Lung (tissue), 12 donors: ENCODE results near the gene SOS2. TPM values are rescaled to one million over a fixed set of nuclear protein-coding genes. Genes with fewer than 3 reads are reported as not detected.

ENCODE experiments used
- ATAC-seq: fragments of 200-7000 bp; cut with Tn5 transposase; one replicate; pipeline ENCODE4 v1.9.1; 2020; ENCODE audit warnings: moderate number of reproducible peaks; ENCODE audit not compliant: insufficient read depth, low FRiP score
- DNase-seq, 3 donors: peaks; one replicate each; pipeline ENCODE4 v3.0.0-alpha.2; 2013 to 2017
- H3K27ac ChIP-seq, 2 donors: one replicate each; pipeline ENCODE4 v1.5.1; 2013; ENCODE audit warnings: mild to moderate bottlenecking in 2 of 2, moderate library complexity in 2 of 2, control low read depth in 1 of 2, inconsistent platforms in 1 of 2, low read depth in 1 of 2, low read length in 1 of 2
- H3K27me3 ChIP-seq, 3 donors: one replicate each; pipeline ENCODE4 v1.5.1; 2013; ENCODE audit warnings: low read length in 2 of 3; ENCODE audit not compliant: control insufficient read depth in 3 of 3, insufficient read depth in 3 of 3
- H3K36me3 ChIP-seq, 4 donors: one replicate each; pipeline ENCODE4 v1.5.1; 2013; ENCODE audit warnings: low read length in 4 of 4, mild to moderate bottlenecking in 1 of 4, moderate library complexity in 1 of 4; ENCODE audit not compliant: control insufficient read depth in 4 of 4, insufficient read depth in 4 of 4
- H3K4me1 ChIP-seq, 5 donors: one replicate each; pipeline ENCODE4 v1.5.1; 2013; ENCODE audit warnings: low read length in 5 of 5, mild to moderate bottlenecking in 2 of 5, moderate library complexity in 1 of 5; ENCODE audit not compliant: control insufficient read depth in 5 of 5, insufficient read depth in 5 of 5
- H3K4me3 ChIP-seq: one replicate; pipeline ENCODE4 v1.5.1; 2013; ENCODE audit warnings: mild to moderate bottlenecking, control low read depth, moderate library complexity
- H3K9ac ChIP-seq, 2 donors: one replicate each; pipeline ENCODE4 v1.5.1; 2013; ENCODE audit warnings: low read length in 2 of 2, control low read depth in 1 of 2; ENCODE audit not compliant: insufficient read depth in 1 of 2
- H3K9me3 ChIP-seq, 4 donors: one replicate each; pipeline ENCODE4 v1.5.1; 2013; ENCODE audit warnings: low read length in 3 of 4, mild to moderate bottlenecking in 1 of 4, moderate library complexity in 1 of 4; ENCODE audit not compliant: control insufficient read depth in 4 of 4, insufficient read depth in 3 of 4
- WGBS, 2 donors: extraction: QIAGEN DNeasy Blood & Tissue Kit; methylation state at CpG; one replicate each; pipeline ENCODE4 v1.1.7; 2013; 5-methylcytosine and 5-hydroxymethylcytosine counted together
- polyA plus RNA-seq, 2 donors: library from polyadenylated mRNA; stranded (reverse); fragments of 200-250 nt; gene quantifications; one replicate each; pipeline ENCODE4 v1.2.1, GENCODE V29; 2013
- total RNA-seq, 2 donors: library from RNA; depleted of rRNA in 1 of 2; stranded (reverse); fragments of >200 nt in 1 of 2; gene quantifications; one replicate each; pipeline ENCODE4 v1.2.1, GENCODE V29; 2014 to 2021
- TF ChIP-seq, protein P1 (sequence below): IDR thresholded peaks from 2 replicates; pipeline ENCODE4 v1.5.1; 2012; ENCODE audit warnings: mild to moderate bottlenecking; ENCODE audit errors: control extremely low read depth, extremely low read depth
- donor health status: control.
- donor health status: control.
- donor health status: Bipolar disorder and iron deficiency.
- donor health status: healthy.
- donor health status: DM: yes; HTN: yes; CAD: no.

The SOS2 gene
- total and polyA plus RNA-seq, 4 donors = 6.8 to 57.1 (median 19.1) TPM

DNA sequence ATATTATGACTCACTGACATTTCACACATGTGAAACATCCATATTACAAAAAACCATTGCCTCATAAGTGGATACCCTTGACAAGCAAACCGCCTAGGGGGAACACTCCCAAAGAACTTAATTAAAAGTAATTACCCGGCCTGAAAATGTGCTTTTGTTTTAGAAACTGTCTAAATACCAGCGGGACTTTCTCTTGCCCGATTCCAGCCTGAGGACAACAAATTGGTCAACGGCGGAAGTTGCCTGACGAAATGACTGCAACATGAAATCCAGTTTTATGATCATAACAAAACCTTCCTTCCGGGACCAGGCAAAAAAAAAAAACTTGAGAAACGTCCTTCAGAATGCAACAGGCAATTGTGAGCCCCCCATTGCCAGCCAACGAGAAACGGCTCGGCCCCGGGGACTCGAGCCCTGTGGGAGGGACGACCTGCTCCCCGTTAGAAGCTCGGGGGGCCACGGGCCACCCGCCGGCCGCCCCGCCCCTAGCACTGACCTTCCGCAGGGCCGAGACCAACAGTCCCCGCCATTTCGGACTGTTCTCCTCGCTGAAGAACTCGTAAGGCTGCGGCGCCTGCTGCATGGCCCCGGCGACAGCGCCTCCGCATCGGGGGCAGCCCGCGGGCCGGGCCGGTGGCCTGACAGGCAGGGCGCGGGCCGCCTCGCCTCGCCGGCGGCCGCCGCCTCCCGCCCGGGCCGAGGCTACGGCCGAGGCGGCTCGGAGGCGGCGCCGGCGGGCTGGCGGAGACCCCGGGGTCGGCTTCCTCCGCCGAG lies 490 bp downstream of the SOS2 start:
- Histone ChIP-seq H3K9me3 (no peaks in the 10 kb centered on the region), H3K36me3 (no peaks in the 10 kb centered on the region), H3K4me3 (peak overlapping the region; percentile 78), H3K4me1 (peaks cover 5 to 30% (median 13%) of the 10 kb centered on the region in 5 donors), H3K27me3 (no peaks in the 10 kb centered on the region), H3K27ac (peak overlapping the region; percentile 99 to 100), H3K9ac (peak overlapping the region; percentile 51 to 96)
- DNase-seq (peak; percentile 73 to 88 (median 84)), ATAC-seq (peak; percentile 10)
- TF ChIP-seq, protein P1, sequence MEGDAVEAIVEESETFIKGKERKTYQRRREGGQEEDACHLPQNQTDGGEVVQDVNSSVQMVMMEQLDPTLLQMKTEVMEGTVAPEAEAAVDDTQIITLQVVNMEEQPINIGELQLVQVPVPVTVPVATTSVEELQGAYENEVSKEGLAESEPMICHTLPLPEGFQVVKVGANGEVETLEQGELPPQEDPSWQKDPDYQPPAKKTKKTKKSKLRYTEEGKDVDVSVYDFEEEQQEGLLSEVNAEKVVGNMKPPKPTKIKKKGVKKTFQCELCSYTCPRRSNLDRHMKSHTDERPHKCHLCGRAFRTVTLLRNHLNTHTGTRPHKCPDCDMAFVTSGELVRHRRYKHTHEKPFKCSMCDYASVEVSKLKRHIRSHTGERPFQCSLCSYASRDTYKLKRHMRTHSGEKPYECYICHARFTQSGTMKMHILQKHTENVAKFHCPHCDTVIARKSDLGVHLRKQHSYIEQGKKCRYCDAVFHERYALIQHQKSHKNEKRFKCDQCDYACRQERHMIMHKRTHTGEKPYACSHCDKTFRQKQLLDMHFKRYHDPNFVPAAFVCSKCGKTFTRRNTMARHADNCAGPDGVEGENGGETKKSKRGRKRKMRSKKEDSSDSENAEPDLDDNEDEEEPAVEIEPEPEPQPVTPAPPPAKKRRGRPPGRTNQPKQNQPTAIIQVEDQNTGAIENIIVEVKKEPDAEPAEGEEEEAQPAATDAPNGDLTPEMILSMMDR = no peak
- 0% methylated on average over 62 to 64 of the region's 64 CpGs for WGBS, 2 donors

GRCh38 chr14:50230401-50230700 lies 1.0 kb downstream of the SOS2 start:
- DNase-seq (no peak), ATAC-seq (no peak)
- Histone ChIP-seq H3K9ac (peak overlapping the region; percentile 51 to 96), H3K4me3 (peak overlapping the region; percentile 78), H3K27ac (peak overlapping the region; percentile 55 to 100), H3K36me3 (no peaks in the 10 kb centered on the region), H3K27me3 (no peaks in the 10 kb centered on the region), H3K4me1 (peaks cover 5 to 34% (median 18%) of the 10 kb centered on the region in 5 donors), H3K9me3 (no peaks in the 10 kb centered on the region)
- TF ChIP-seq, protein P1 = no peak
- 0 to 3% methylated on average over 6 of the region's 6 CpGs for whole genome bisulfite sequencing, 2 donors

DNA sequence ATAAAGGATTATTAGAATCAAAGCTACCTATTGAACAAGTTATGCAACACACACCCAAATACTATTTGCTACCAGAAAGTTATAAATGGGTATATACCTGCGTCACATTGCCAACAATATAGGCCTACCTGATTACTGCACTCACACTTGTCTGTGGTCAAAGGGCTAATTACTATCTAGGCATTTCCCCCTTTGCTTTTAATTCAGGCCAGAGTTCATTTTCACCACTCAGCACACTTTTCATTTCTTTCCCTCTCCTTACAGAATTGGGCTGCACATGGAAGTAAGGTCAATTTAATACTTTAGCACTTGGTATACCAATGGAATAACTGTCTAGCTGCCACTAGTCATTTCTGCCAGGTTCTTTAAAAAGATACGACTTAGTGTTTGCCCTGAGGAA lies 1.7 kb downstream of the SOS2 start:
- DNase-seq = peak in 2 of 3 donors; percentile 2 to 7
- Histone ChIP-seq H3K27ac (peak overlapping the region in 1 of 2 donors; percentile 12), H3K9me3 (no peaks in the 10 kb centered on the region), H3K9ac (peak overlapping the region in 1 of 2 donors; percentile 96), H3K27me3 (no peaks in the 10 kb centered on the region), H3K4me3 (no peak overlapping the region), H3K36me3 (no peaks in the 10 kb centered on the region), H3K4me1 (peaks cover 5 to 34% (median 20%) of the 10 kb centered on the region in 5 donors)
- ATAC-seq = no peak
- WGBS, 2 donors = 38 to 42% methylated on average over 2 of the region's 2 CpGs
- TF ChIP-seq, protein P1 = no peak
